Stimulated activated CD4-positive, alpha-beta T cell treated with anti-CD3 and anti-CD28 coated beads, Interleukin-1b, Interleukin-23, amount 100 ng/mL, for 4 hours (primary cell): ENCODE measurements around the gene SH3TC1.

Experiments used
- DNase-seq, 2 donors: peaks; one replicate each; pipeline ENCODE4 v3.0.0-alpha.2; 2020; ENCODE audit warnings: low read depth in 2 of 2

SH3TC1 gene

GRCh38 chr4:8242782-8243560 lies 43.9 kb downstream of the SH3TC1 start:
- no peak for DNase-seq

GRCh38 chr4:8244001-8244757 lies 45.1 kb downstream of the SH3TC1 start:
- DNase-seq = no peak

DNA sequence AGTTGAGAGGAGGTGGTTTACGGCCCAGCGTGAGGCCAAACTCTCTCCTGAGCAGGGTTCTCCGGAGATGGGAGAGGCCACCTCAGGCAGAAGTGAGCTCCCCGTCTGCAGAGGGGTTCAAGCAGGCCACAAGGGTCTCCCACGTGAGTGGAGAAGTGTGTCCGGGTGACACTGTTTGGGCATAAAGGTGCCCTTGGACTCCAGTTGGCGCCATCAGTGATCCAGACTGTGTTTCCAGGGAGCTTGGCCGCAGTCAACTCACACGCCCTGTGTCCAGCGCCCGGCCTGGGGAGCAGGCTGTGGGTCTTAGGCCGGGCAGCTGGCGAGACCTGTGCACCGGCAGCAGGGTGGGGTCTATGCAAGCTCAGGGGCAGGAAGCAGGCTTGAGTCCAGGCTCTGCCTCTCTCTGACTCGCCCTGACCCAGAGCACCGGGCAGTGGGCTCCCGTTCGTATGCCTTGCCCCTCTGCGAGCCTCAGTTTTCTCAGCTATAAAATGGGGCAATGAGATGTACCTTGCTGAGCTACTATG lies 45.9 kb downstream of the SH3TC1 start:
- DNase-seq = no peak

DNA sequence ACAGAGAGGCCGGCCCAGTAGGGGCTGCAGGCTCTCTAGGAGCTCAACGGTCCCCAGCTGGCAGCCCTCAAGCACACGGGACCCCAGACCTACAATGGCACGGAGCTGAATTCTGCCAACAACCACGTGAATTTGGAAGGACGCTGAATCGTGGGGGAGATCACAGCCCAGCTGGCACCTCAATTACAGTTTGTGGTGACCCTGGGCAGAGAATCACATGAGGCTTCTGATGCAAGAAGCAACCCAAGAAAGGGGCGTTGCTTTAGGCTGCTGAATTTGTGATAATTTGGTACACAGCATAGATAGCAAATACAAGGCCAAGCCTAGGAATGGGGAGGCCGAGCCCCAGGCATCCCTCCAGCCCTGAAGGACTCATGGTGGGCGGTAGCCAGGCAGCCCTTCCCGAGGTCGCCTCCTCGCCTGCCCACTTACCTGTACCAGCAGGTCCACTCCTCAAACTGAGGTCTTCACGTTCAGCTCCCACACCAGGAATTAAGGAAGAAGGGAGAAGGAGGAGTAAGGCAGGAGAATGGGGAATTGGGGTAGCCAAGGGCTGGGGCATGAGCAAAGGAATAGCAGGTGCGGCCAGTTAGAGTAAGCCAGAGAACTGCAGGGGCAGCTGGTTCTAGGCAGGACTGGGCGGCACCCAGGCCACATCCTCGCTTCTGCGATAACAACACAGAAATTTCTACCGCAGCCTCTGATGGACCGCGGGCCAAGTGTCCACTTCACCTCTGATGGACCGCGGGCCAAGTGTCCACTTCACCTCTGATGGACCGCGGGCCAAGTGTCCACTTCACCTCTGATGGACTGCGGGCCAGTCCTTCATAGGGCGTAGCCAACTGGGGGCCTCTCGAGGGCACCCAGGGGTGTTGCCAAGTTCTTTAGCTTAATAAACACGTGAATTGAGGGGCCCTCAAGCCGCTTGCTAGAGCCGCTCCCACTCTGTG lies 47.1 kb downstream of the SH3TC1 start:
- DNase-seq = no peak

- no peak for DNase-seq
Observed at GRCh38 chr4:8247047-8247930, 48.2 kb downstream of the SH3TC1 start.

DNA sequence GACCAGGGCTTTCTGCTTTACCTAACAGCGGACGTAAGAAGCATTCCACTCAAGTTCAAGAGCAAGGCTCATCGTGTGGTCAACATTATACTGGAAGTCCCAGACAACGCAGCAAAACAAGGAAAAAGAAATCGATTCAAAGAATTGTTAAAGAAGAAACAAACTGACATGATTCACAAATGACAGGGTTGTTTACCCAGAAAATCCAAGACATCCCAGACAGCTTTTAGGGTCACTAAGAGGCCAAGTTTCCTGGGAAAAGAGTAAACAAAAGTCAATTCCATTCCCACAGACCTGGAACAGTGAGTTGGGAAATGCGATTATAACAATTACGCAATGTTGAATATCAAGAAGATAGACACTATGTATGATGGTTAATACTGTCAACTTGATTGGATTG lies 49.0 kb downstream of the SH3TC1 start:
- no peak for DNase-seq

GRCh38 chr4:8250227-8250626 lies 51.1 kb downstream of the SH3TC1 start:
- DNase-seq = no peak

DNA sequence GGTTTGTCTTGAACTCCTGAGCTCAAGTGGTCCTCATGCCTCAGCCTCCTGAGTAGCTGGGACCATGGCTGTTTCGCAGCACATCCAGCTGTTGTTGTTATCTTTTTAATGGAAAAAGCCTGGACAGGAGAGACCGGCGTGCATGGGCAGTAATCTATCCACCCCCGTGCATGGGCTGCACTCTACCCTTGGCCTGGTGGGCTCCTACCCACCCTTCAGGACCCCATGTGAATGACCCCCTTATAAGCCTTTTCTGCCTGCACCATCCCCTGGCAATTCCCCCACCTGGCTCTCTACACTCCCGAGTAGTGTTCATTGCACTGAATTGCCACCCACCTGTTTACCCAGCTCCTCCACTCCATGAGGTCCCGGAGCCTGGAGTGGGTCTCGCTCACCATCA lies 51.5 kb downstream of the SH3TC1 start:
- no peak for DNase-seq

- no peak for DNase-seq
Observed at GRCh38 chr4:8251110-8251883, 52.2 kb downstream of the SH3TC1 start.

- DNase-seq = no peak
Observed at GRCh38 chr4:8252301-8253173, 53.4 kb downstream of the SH3TC1 start.

DNA sequence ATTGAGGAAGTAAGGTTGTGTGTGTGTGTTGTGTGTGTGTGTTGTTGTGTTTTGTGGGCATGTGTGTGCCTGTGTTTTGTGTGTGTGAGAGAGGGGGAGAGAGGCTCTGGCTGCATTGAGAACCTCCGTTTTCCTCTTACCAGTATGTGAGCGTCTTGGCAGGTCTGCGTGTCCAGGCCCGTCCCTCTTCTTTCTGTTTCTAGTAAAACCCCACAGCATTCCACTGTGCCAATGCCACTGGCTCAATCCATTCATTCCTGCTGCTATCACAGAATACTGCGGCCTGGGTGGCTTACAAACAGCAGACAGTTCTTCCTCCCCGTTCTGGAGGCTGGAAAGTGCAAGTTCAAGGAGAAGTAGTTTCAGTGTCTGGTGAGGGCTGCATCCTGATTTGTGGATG lies 55.0 kb downstream of the SH3TC1 start:
- DNase-seq = no peak

DNA sequence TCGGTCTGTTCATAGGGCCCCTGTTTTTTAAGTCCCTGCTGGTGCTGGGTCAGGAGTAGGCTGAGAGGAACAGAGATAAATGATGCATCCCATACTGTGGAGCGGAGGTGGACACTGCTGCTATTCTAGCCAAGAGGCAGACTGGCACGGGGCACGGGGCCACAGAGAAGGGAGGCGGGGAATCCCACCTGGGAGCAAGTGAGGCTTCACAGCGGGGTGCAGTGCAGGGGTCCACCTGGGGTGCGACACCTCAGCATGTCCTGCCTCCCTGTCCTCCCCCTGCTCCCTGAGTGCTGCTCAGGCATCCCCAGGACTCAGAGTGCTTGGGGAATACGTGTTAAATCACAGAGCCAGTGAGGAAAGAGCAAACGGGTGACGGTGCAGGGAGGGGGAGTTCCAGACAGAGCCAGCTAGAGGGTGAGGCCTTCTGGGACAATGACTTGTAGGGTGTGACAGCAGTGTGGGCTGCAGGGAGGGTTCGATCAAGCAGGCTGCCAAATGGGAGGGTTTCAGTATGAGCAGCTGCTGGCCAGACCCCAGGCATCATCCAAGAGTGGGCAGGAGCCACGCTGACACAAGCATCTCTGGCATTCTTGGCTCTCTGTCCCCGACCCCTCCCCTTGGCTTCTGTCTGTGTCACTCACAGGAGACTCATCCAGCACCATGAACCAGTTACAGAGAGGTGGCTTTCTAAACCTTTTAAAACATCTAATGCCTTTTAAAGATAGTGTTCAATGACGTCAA lies 56.8 kb downstream of the SH3TC1 start:
- no peak for DNase-seq

- no peak for DNase-seq
Observed at GRCh38 chr4:8257854-8258253, 58.8 kb downstream of the SH3TC1 start.

GRCh38 chr4:8258552-8259212 lies 59.6 kb downstream of the SH3TC1 start:
- no peak for DNase-seq

DNA sequence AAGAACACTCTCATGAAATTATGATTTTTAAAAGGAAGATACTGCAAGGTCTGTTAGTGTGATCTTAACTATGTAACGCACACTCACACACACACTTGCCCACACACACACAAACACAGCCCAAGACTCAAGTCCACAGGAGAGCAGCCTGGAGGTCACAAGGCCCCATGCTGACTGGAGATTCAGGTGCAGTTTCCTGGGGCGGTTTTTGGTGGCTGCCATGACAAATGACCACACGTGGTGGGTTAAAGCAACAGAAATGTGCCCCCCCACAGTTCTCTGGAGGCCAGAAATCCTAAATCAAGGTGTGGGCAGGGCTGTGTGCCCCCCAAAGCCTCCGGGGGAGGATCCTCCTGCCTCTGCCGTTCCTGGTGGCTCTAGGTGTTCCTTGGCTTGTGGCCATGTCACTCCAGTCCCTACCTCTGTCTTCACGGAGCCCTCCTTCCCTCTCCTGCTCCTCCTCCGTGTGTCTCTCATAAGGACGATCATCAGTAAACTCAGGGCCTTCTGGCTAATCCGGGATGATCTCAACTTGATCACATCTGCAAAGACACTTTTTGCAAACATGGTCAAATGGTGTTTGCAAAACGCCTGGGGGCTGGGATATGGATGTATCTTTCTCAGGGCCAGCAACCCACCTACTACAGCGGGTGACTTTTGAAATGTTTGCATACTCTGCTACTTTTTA lies 60.8 kb downstream of the SH3TC1 start:
- no peak for DNase-seq

GRCh38 chr4:8260656-8261111 lies 61.6 kb downstream of the SH3TC1 start:
- no peak for DNase-seq
